A549 (cell line): Measurements from ENCODE around the gene CLEC16A.

Experiments used
- CBX2 ChIP-seq: fragments of 200-600 bp; sonication (generic); IDR thresholded peaks from 2 replicates; pipeline ENCODE4 v1.6.1; 2016; ENCODE audit warnings: low read depth, mild to moderate bottlenecking, borderline replicate concordance
- CEBPB ChIP-seq, 2 experiments: fragments of >200 bp in 1 of 2; sonication (Bioruptor Twin) in 1 of 2; formaldehyde crosslinking in 1 of 2; IDR thresholded peaks; 2 replicates each; pipeline ENCODE4 v1.6.1; 2012 to 2016
- EP300 ChIP-seq, 2 experiments: fragments of >200 bp; sonication (Bioruptor Twin); formaldehyde crosslinking; IDR thresholded peaks; 2 replicates in 1 of 2; 3 replicates in 1 of 2; pipeline ENCODE4 v1.6.1; 2016 to 2017
- HOXB5 ChIP-seq: fragments of 250-450 bp; sonication (Bioruptor Pico); IDR thresholded peaks from 2 replicates; pipeline ENCODE4 v1.5.0; 2020; ENCODE audit warnings: mild to moderate bottlenecking, moderate library complexity
- MAFK ChIP-seq: fragments of 450-650 bp; IDR thresholded peaks from 2 replicates; pipeline ENCODE4 v1.6.1; 2014; ENCODE audit not compliant: partially characterized antibody
- POLR2A ChIP-seq: IDR thresholded peaks from 2 replicates; pipeline ENCODE4 v1.6.1; 2012; ENCODE audit warnings: mild to moderate bottlenecking, low read length
- RAD21 ChIP-seq, 2 experiments: fragments of >200 bp in 1 of 2; sonication (Bioruptor Twin) in 1 of 2; formaldehyde crosslinking in 1 of 2; IDR thresholded peaks in 1 of 2; conservative IDR thresholded peaks in 1 of 2; 2 replicates in 1 of 2; 3 replicates in 1 of 2; pipeline ENCODE4 v1.6.1; 2012 to 2018; ENCODE audit warnings: inconsistent platforms in 1 of 2
- RFX5 ChIP-seq: fragments of 450-650 bp; IDR thresholded peaks from 2 replicates; pipeline ENCODE4 v1.7.1; 2014; ENCODE audit warnings: antibody characterized with exemption, mild to moderate bottlenecking, moderate library complexity

- TF ChIP-seq CBX2, result no peak
- no peak for TF ChIP-seq RAD21 (conservative IDR thresholded peaks at IDR 0.05 in 1 of 2, IDR thresholded peaks at IDR 0.05 in 1 of 2)
- TF ChIP-seq RFX5, result no peak
- no peak for TF ChIP-seq POLR2A
- no peak for TF ChIP-seq HOXB5 (CRISPR knock-in tag)
- no peak for TF ChIP-seq CEBPB (IDR thresholded peaks at IDR 0.05)
- TF ChIP-seq MAFK, result no peak
- TF ChIP-seq EP300 (IDR thresholded peaks at IDR 0.05), result no peak
These were observed 53.1 kb downstream of the CLEC16A start for GRCh38 chr16:10997485-10997884.
